GM12878 (cell line): ENCODE data around the gene CGB2. TPM values are rescaled to one million over a fixed set of nuclear protein-coding genes. Genes with fewer than 3 reads are reported as not detected.

Experiments
- ATAC-seq: fragments of 200-7000 bp; cut with Tn5 transposase; 3 replicates; pipeline ENCODE4 v1.9.1; 2020; ENCODE audit warnings: mild to moderate bottlenecking, moderate library complexity
- BruUV-seq: library from RNA; stranded (reverse); fragments of 400-500 nt; replicated peaks from 2 replicates; lab custom pipeline; 2021; lab: Mats Ljungman, UMichigan
- CTCF ChIA-PET: fragments of 300-600 bp; sonication (Branson Sonifier 250); formaldehyde crosslinking; extraction: SDS; loops from one replicate; lab custom pipeline; 2021; ENCODE audit warnings: inconsistent platforms; lab: Yijun Ruan, JAX
- POLR2A ChIA-PET: fragments of 350-600 bp; formaldehyde crosslinking; extraction: SDS; loops from one replicate; lab custom pipeline; 2021; ENCODE audit warnings: inconsistent platforms; lab: Charles Lee
- RAD21 ChIA-PET: fragments of 300-600 bp; sonication (Branson Sonifier 250); formaldehyde crosslinking; loops from one replicate; lab custom pipeline; 2023; ENCODE audit warnings: antibody characterized with exemption; ENCODE audit not compliant: unreplicated experiment; lab: Charles Lee
- SMC1A ChIA-PET: fragments of 300-600 bp; sonication (Branson Sonifier 250); formaldehyde crosslinking; loops from one replicate; lab custom pipeline; 2023; ENCODE audit not compliant: unreplicated experiment, uncharacterized antibody; lab: Charles Lee
- DNase-seq: peaks from one replicate; pipeline ENCODE4 v3.0.0-alpha.2; 2011; ENCODE audit warnings: low read depth, low spot score
- FAIRE-seq: peaks from 3 replicates; lab custom pipeline; 2011; peaks lifted over from hg19 to GRCh38; lab: Jason Lieb, UNC
- H2AFZ ChIP-seq: 2 replicates; pipeline ENCODE4 v1.6.0; 2011; ENCODE audit warnings: low read depth, low read length, control low read depth; ENCODE audit not compliant: control insufficient read depth
- H3K27ac ChIP-seq: 2 replicates; pipeline ENCODE4 v1.5.1; 2011; ENCODE audit warnings: control low read depth; ENCODE audit not compliant: control insufficient read depth, insufficient read depth
- H3K27me3 ChIP-seq, 2 experiments: replicated peaks in 1 of 2; 2 replicates each; pipeline versions ENCODE4 v1.6.0 to v1.6.1; 2011; ENCODE audit warnings: low read length in 1 of 2; ENCODE audit not compliant: control insufficient read depth in 2 of 2, insufficient read depth in 2 of 2
- H3K36me3 ChIP-seq, 2 experiments: 2 replicates each; pipeline ENCODE4 v1.5.1; 2011; ENCODE audit warnings: low read length in 1 of 2; ENCODE audit not compliant: control insufficient read depth in 2 of 2, insufficient read depth in 2 of 2
- H3K4me1 ChIP-seq: 2 replicates; pipeline ENCODE4 v1.6.1; 2011; ENCODE audit warnings: mild to moderate bottlenecking, low read length, moderate library complexity, mixed read lengths; ENCODE audit not compliant: control insufficient read depth, insufficient read depth
- H3K4me2 ChIP-seq: 2 replicates; pipeline ENCODE4 v1.6.0; 2011; ENCODE audit warnings: control low read depth; ENCODE audit not compliant: control insufficient read depth, insufficient read depth
- H3K4me3 ChIP-seq: fragments of 200-600 bp; sonication (generic); 2 replicates; pipeline ENCODE4 v1.5.1; 2016
- H3K79me2 ChIP-seq: 2 replicates; pipeline ENCODE4 v1.6.0; 2011; ENCODE audit warnings: low read length; ENCODE audit not compliant: control insufficient read depth, insufficient read depth
- H3K9ac ChIP-seq: 2 replicates; pipeline ENCODE4 v1.8.0; 2011; ENCODE audit warnings: low read length, control low read depth, mixed read lengths; ENCODE audit not compliant: control insufficient read depth, insufficient read depth
- H3K9me3 ChIP-seq: replicated peaks from 3 replicates; pipeline ENCODE4 v1.5.1; 2011; ENCODE audit warnings: mild to moderate bottlenecking, low read length; ENCODE audit not compliant: control insufficient read depth, insufficient read depth
- H4K20me1 ChIP-seq: 2 replicates; pipeline ENCODE4 v1.6.0; 2011; ENCODE audit not compliant: control insufficient read depth, insufficient read depth
- CTCF ChIP-seq, 3 experiments: IDR thresholded peaks in 2 of 3; conservative IDR thresholded peaks in 1 of 3; 2 replicates each; pipeline ENCODE4 v1.5.1; 2011; ENCODE audit warnings: low read depth in 3 of 3, low read length in 3 of 3, mild to moderate bottlenecking in 3 of 3, control low read depth in 2 of 3, moderate library complexity in 2 of 3, inconsistent platforms in 1 of 3, mixed read lengths in 1 of 3; ENCODE audit not compliant: control insufficient read depth in 2 of 3, insufficient read depth in 1 of 3; ENCODE audit errors: extremely low read depth in 1 of 3
- RAD21 ChIP-seq: IDR thresholded peaks from 2 replicates; pipeline ENCODE4 v1.6.1; 2011; ENCODE audit warnings: mild to moderate bottlenecking, low read depth, low read length, moderate library complexity; ENCODE audit not compliant: insufficient read depth
- RBBP5 ChIP-seq: fragments of 200-600 bp; sonication (generic); conservative IDR thresholded peaks from 2 replicates; pipeline ENCODE4 v1.6.1; 2016
- SMC3 ChIP-seq: IDR thresholded peaks from 2 replicates; pipeline ENCODE4 v1.6.1; 2011; ENCODE audit warnings: low read length, improper control_type of control experiment, borderline replicate concordance
- ZNF24 ChIP-seq: fragments of 450-650 bp; IDR thresholded peaks from 2 replicates; pipeline ENCODE4 v1.6.1; 2017; ENCODE audit warnings: antibody characterized with exemption, mild to moderate bottlenecking
- WGBS: methylation state at CpG from one replicate; pipeline ENCODE4 v1.1.6; 2016; ENCODE audit warnings: low lambda C conversion rate; ENCODE audit not compliant: insufficient replicate concordance, insufficient coverage; ENCODE audit errors: missing lambda C conversion rate; 5-methylcytosine and 5-hydroxymethylcytosine counted together
- in situ Hi-C: fragments of 300-500 bp; cut with MboI; formaldehyde crosslinking; loops from 9 replicates; pipeline ENCODE4 v1.14.3; 2018; ENCODE audit warnings: mixed read lengths
- intact Hi-C: fragments of 100-400 bp; cut with micrococcal nuclease; formaldehyde crosslinking; loops from one replicate; pipeline ENCODE4 v1.14.2; 2022; ENCODE audit not compliant: unreplicated experiment
- polyA plus RNA-seq, 11 experiments: library from polyadenylated mRNA; depleted of rRNA in 4 of 11; unstranded in 6 of 11; stranded (reverse) in 5 of 11; fragments of >200 nt; fragmentation: Nextera tagmentation in 4 of 11; fragmentation: Illumina TruSeq in 1 of 11; extraction: Ambion mirVana in 4 of 11; extraction: Trizol in 1 of 11; gene quantifications; 1 replicate in 1 of 11; 2 replicates in 10 of 11; pipeline versions ENCODE4 v1.2.1 to v1.2.3, GENCODE V29; 2011 to 2016; ENCODE audit warnings: inconsistent platforms in 2 of 11, missing spikeins in 2 of 11, low read depth in 1 of 11
- total RNA-seq, 4 experiments: library from RNA; depleted of rRNA in 3 of 4; stranded (reverse); fragments of >200 nt in 3 of 4; fragmentation: Illumina TruSeq in 1 of 4; extraction: Trizol in 1 of 4; gene quantifications; 2 replicates each; pipeline versions ENCODE4 v1.2.1 to v1.2.3, GENCODE V29; 2013 to 2021

The CGB2 gene
- total and polyA plus RNA-seq, 10 of the 15 experiments (the other 5 are each of a cell fraction or from before 2014, with no cell fraction given): 0.20 to 0.37 TPM; not detected in 8

- H2AFZ ChIP-seq: no peak overlapping the region
- WGBS: 43% methylated on average over 16 of the region's 16 CpGs
- no peak for DNase-seq
- intact Hi-C loops (no loop called here), in situ Hi-C loops (no loop called here)
- no peak overlapping the region for H3K4me2 ChIP-seq
- H3K9ac ChIP-seq: no peak overlapping the region
- ChIA-PET CTCF (interaction anchor here (0.9 to 3.1 kb wide), 7 partner anchors 8 to 354 kb away, joined by 3 to 16 read pairs (median 4); partner anchors contain the start of gene CA11), SMC1A (interaction anchor here (0.9 to 1.4 kb wide), 2 partner anchors 199 to 209 kb away, joined by 4 to 6 read pairs; no protein-coding TSS in a partner anchor), POLR2A (no interaction called here)
- no peak overlapping the region for H3K27ac ChIP-seq
- no TSS peak for BruUV-seq
- peak; percentile 84 for ATAC-seq
- no peaks in the 10 kb centered on the region for H4K20me1 ChIP-seq
- no peaks in the 10 kb centered on the region for H3K9me3 ChIP-seq
- TF ChIP-seq RAD21: peak; percentile 38
- peak; percentile 77 for TF ChIP-seq ZNF24
- TF ChIP-seq CTCF (IDR thresholded peaks at IDR 0.05 in 2 of 3, conservative IDR thresholded peaks at IDR 0.05 in 1 of 3; ENCODE audit: control insufficient read depth in 2 of 3, extremely low read depth in 1 of 3, insufficient read depth in 1 of 3, low read depth in 3 of 3, low read length in 3 of 3): peak; percentile 43 to 81 (median 65)
- TF ChIP-seq SMC3: peak; percentile 49; the same call in 1 of the 2 replicates
- no peak for TF ChIP-seq RBBP5
- TF ChIP-seq, all 136 proteins: peak for 4
- peaks cover 4% of the 10 kb centered on the region in 2 experiments for H3K36me3 ChIP-seq
- no peaks in the 10 kb centered on the region for H3K27me3 ChIP-seq
- H3K4me1 ChIP-seq: no peaks in the 10 kb centered on the region
- peaks cover 16% of the 10 kb centered on the region for H3K79me2 ChIP-seq
- H3K4me3 ChIP-seq: no peak overlapping the region
- RAD21 ChIA-PET: interaction anchor here (0.6 to 0.9 kb wide), 2 partner anchors 209 to 224 kb away, joined by 3 read pairs; no protein-coding TSS in a partner anchor
- peak; percentile 13 for FAIRE-seq
Observed at GRCh38 chr19:48999481-49000325, 32.0 kb upstream of the CGB2 start.
